Mammary epithelial cell (primary cell): Measurements from ENCODE around the gene NXPH1.

Experiments
- CTCF ChIP-seq, 2 donors: IDR thresholded peaks in 1 of 2; conservative IDR thresholded peaks in 1 of 2; 2 replicates each; pipeline ENCODE4 v1.5.1; 2011 to 2012; ENCODE audit warnings: inconsistent platforms in 2 of 2, low read length in 2 of 2, mild to moderate bottlenecking in 2 of 2, control low read depth in 1 of 2, low read depth in 1 of 2; ENCODE audit not compliant: insufficient read depth in 1 of 2; ENCODE audit errors: extremely low read depth in 1 of 2
- EZH2 ChIP-seq: IDR thresholded peaks from 2 replicates; pipeline ENCODE4 v1.6.1; 2012; ENCODE audit warnings: low read length, inconsistent platforms, borderline replicate concordance

- TF ChIP-seq CTCF (conservative IDR thresholded peaks at IDR 0.05 in 1 of 2, IDR thresholded peaks at IDR 0.05 in 1 of 2; ENCODE audit: extremely low read depth in 1 of 2, insufficient read depth in 1 of 2, low read depth in 1 of 2, low read length in 2 of 2) (no peak), EZH2 (no peak)
These were observed 207.3 kb downstream of the NXPH1 start for GRCh38 chr7:8640671-8641070.
